HepG2 (cell line): ENCODE data around the gene SEC62. TPM values are rescaled to one million over a fixed set of nuclear protein-coding genes. Genes with fewer than 3 reads are reported as not detected.

Experiments used
- ATAC-seq: fragments of 200-7000 bp; cut with Tn5 transposase; 3 replicates; pipeline ENCODE4 v1.9.1; 2020; ENCODE audit warnings: mild to moderate bottlenecking, moderate library complexity
- BruUV-seq: library from RNA; stranded (reverse); fragments of 400-500 nt; replicated peaks from 2 replicates; lab custom pipeline; 2021; lab: Mats Ljungman, UMichigan
- CTCF ChIA-PET: fragments of 300-600 bp; formaldehyde crosslinking; extraction: SDS; loops from one replicate; lab custom pipeline; 2021; ENCODE audit warnings: low total read pairs, inconsistent platforms, low intra/inter-chr PET ratio; lab: Yijun Ruan, JAX
- POLR2A ChIA-PET: fragments of 350-600 bp; sonication (Branson Sonifier 250); formaldehyde crosslinking; loops from one replicate; lab custom pipeline; 2020; ENCODE audit warnings: antibody characterized with exemption, inconsistent platforms; lab: Yijun Ruan, JAX
- DNase-seq: peaks from one replicate; pipeline ENCODE4 v3.0.0-alpha.2; 2015; ENCODE audit warnings: low spot score
- FAIRE-seq: peaks from 3 replicates; lab custom pipeline; 2011; peaks lifted over from hg19 to GRCh38; lab: Jason Lieb, UNC
- H2AFZ ChIP-seq: one replicate; pipeline ENCODE4 v1.6.1; 2011; ENCODE audit warnings: low read length, inconsistent platforms
- H3K27ac ChIP-seq: fragments of 300-600 bp; 3 replicates; pipeline ENCODE4 v1.8.0; 2011; ENCODE audit warnings: mixed run types, mild to moderate bottlenecking, mixed read lengths, low read length, inconsistent platforms; ENCODE audit not compliant: insufficient read depth; ENCODE audit errors: extremely low read length
- H3K27me3 ChIP-seq, 2 experiments: fragments of 200-600 bp in 1 of 2; 2 replicates in 1 of 2; 3 replicates in 1 of 2; pipeline versions ENCODE4 v1.6.0 to v1.8.0; 2011; ENCODE audit warnings: low read length in 2 of 2, mild to moderate bottlenecking in 2 of 2, moderate library complexity in 2 of 2, inconsistent platforms in 1 of 2; ENCODE audit not compliant: insufficient read depth in 2 of 2, control insufficient read depth in 1 of 2
- H3K36me3 ChIP-seq, 2 experiments: fragments of 200-600 bp in 1 of 2; replicated peaks in 1 of 2; 2 replicates in 1 of 2; 3 replicates in 1 of 2; pipeline versions ENCODE4 v1.5.1 to v1.8.0; 2011; ENCODE audit warnings: low read length in 2 of 2, inconsistent platforms in 1 of 2; ENCODE audit not compliant: insufficient read depth in 2 of 2, control insufficient read depth in 1 of 2
- H3K4me1 ChIP-seq: 2 replicates; pipeline ENCODE4 v1.5.1; 2012; ENCODE audit warnings: low read length, inconsistent platforms; ENCODE audit not compliant: insufficient read depth
- H3K4me2 ChIP-seq: 2 replicates; pipeline ENCODE4 v1.6.0; 2011; ENCODE audit warnings: low read depth, low read length, inconsistent platforms
- H3K4me3 ChIP-seq, 3 experiments: fragments of 200-600 bp in 1 of 3; sonication (generic), shearing (Covaris generic) in 1 of 3; replicated peaks in 1 of 3; 2 replicates each; pipeline ENCODE4 v1.5.1; 2011 to 2016; ENCODE audit warnings: low read length in 3 of 3, inconsistent platforms in 2 of 3, low read depth in 2 of 3, mild to moderate bottlenecking in 2 of 3, control low read depth in 1 of 3, mixed read lengths in 1 of 3; ENCODE audit not compliant: insufficient read depth in 1 of 3
- H3K79me2 ChIP-seq: one replicate; pipeline ENCODE4 v1.6.1; 2011; ENCODE audit warnings: low read length, inconsistent platforms; ENCODE audit not compliant: insufficient read depth
- H3K9ac ChIP-seq: 2 replicates; pipeline ENCODE4 v1.6.0; 2011; ENCODE audit warnings: mild to moderate bottlenecking, low read depth, low read length, inconsistent platforms; ENCODE audit not compliant: insufficient read depth
- H3K9me3 ChIP-seq: 2 replicates; pipeline ENCODE4 v1.5.1; 2012; ENCODE audit warnings: mild to moderate bottlenecking, low read length
- H4K20me1 ChIP-seq: 2 replicates; pipeline ENCODE4 v1.6.0; 2011; ENCODE audit warnings: inconsistent platforms, mild to moderate bottlenecking, low read length, moderate library complexity; ENCODE audit not compliant: insufficient read depth
- ERF ChIP-seq: IDR thresholded peaks from 2 replicates; pipeline ENCODE4 v1.6.1; 2018; ENCODE audit warnings: missing biosample characterization, missing genetic modification reagents
- FIP1L1 ChIP-seq: fragments of 200-400 bp; formaldehyde crosslinking; IDR thresholded peaks from 2 replicates; pipeline ENCODE4 v1.6.1; 2018; ENCODE audit warnings: low read depth, mild to moderate bottlenecking, low read length, moderate library complexity, borderline replicate concordance; ENCODE audit not compliant: insufficient read depth
- FOXP4 ChIP-seq: sonication (generic); formaldehyde crosslinking; IDR thresholded peaks from 2 replicates; pipeline ENCODE4 v1.4.0; 2020; ENCODE audit warnings: missing genetic modification reagents
- GATAD1 ChIP-seq: IDR thresholded peaks from 2 replicates; pipeline ENCODE4 v1.6.1; 2016; ENCODE audit warnings: missing genetic modification reagents, missing compliant biosample characterization
- GATAD2A ChIP-seq: IDR thresholded peaks from 2 replicates; pipeline ENCODE4 v1.6.1; 2016
- NFATC3 ChIP-seq: sonication (generic); formaldehyde crosslinking; IDR thresholded peaks from 2 replicates; pipeline ENCODE4 v1.5.1; 2020; ENCODE audit warnings: mild to moderate bottlenecking, missing genetic modification reagents
- ONECUT2 ChIP-seq: sonication (generic); formaldehyde crosslinking; IDR thresholded peaks from 2 replicates; pipeline ENCODE4 v1.4.0; 2020; ENCODE audit warnings: missing genetic modification reagents
- RBFOX2 ChIP-seq: fragments of 200-400 bp; formaldehyde crosslinking; IDR thresholded peaks from 2 replicates; pipeline ENCODE4 v1.6.1; 2017; ENCODE audit warnings: low read depth, mild to moderate bottlenecking, low read length
- THYN1 ChIP-seq: sonication (generic); formaldehyde crosslinking; IDR thresholded peaks from 2 replicates; pipeline ENCODE4 v1.8.1; 2023; ENCODE audit warnings: low read depth, mild to moderate bottlenecking, moderate library complexity, missing genetic modification reagents, borderline replicate concordance
- ZBED4 ChIP-seq: sonication (generic); formaldehyde crosslinking; IDR thresholded peaks from 2 replicates; pipeline ENCODE4 v1.4.0; 2020; ENCODE audit warnings: missing genetic modification reagents, borderline replicate concordance
- ZC3H4 ChIP-seq: sonication (generic); formaldehyde crosslinking; IDR thresholded peaks from 2 replicates; pipeline ENCODE4 v1.4.0; 2020; ENCODE audit warnings: missing genetic modification reagents, borderline replicate concordance
- ZFP41 ChIP-seq: sonication (generic); formaldehyde crosslinking; IDR thresholded peaks from 2 replicates; pipeline ENCODE4 v1.4.0; 2020; ENCODE audit warnings: mild to moderate bottlenecking, missing genetic modification reagents, borderline replicate concordance
- ZNF235 ChIP-seq: sonication (generic); formaldehyde crosslinking; IDR thresholded peaks from 2 replicates; pipeline ENCODE4 v1.8.1; 2023; ENCODE audit warnings: mild to moderate bottlenecking, missing genetic modification reagents, borderline replicate concordance
- ZNF512B ChIP-seq: sonication (generic); formaldehyde crosslinking; IDR thresholded peaks from 2 replicates; pipeline ENCODE4 v1.5.1; 2020; ENCODE audit warnings: missing genetic modification reagents, mild to moderate bottlenecking, borderline replicate concordance
- ZNF556 ChIP-seq: sonication (generic); formaldehyde crosslinking; IDR thresholded peaks from 2 replicates; pipeline ENCODE4 v1.4.0; 2020; ENCODE audit warnings: mild to moderate bottlenecking, missing genetic modification reagents, borderline replicate concordance
- ZNF629 ChIP-seq: sonication (generic); formaldehyde crosslinking; conservative IDR thresholded peaks from 2 replicates; pipeline ENCODE4 v1.5.0; 2020; ENCODE audit warnings: missing genetic modification reagents
- ZNF709 ChIP-seq: sonication (generic); formaldehyde crosslinking; IDR thresholded peaks from 2 replicates; pipeline ENCODE4 v1.5.0; 2020; ENCODE audit warnings: mild to moderate bottlenecking, missing genetic modification reagents
- WGBS: methylation state at CpG from one replicate; pipeline ENCODE4 v1.1.6; 2017; ENCODE audit warnings: low lambda C conversion rate; 5-methylcytosine and 5-hydroxymethylcytosine counted together
- in situ Hi-C: cut with HindIII; loops from 2 replicates; pipeline ENCODE4 v1.10.0; 2017; ENCODE audit warnings: low pct_unique_long_range_greater_than_20kb; ENCODE audit not compliant: extremely low pct_ligation_motif_present
- intact Hi-C: fragments of 100-400 bp; cut with micrococcal nuclease; formaldehyde crosslinking; loops from one replicate; pipeline ENCODE4 v1.10.0; 2022; ENCODE audit not compliant: unreplicated experiment
- polyA plus RNA-seq, 8 experiments: library from polyadenylated mRNA; depleted of rRNA in 3 of 8; stranded (reverse) in 7 of 8; unstranded in 1 of 8; fragments of >200 nt; fragmentation: Illumina TruSeq in 4 of 8; extraction: Trizol in 4 of 8; gene quantifications; 2 replicates each; pipeline versions ENCODE4 v1.2.1 to v1.2.3, GENCODE V29; 2011 to 2016; ENCODE audit warnings: low read depth in 4 of 8, missing spikeins in 1 of 8, mixed read lengths in 1 of 8; ENCODE audit not compliant: insufficient read depth in 1 of 8
- total RNA-seq, 5 experiments: library from RNA; depleted of rRNA; stranded (reverse); fragments of >200 nt; fragmentation: Illumina TruSeq; extraction: Trizol; gene quantifications; 2 replicates each; pipeline ENCODE4 v1.2.3, GENCODE V29; 2016; ENCODE audit warnings: low read depth in 1 of 5

SEC62 gene
- total and polyA plus RNA-seq, 2 of the 13 experiments (the other 11 are each of a cell fraction or from before 2014, with no cell fraction given), result 54.0 to 68.7 TPM

- H3K4me2 ChIP-seq, result peak overlapping the region; percentile 19
- TF ChIP-seq ONECUT2 (CRISPR knock-in tag) (no peak), ERF (CRISPR knock-in tag) (peak; percentile 57; the same call in 1 of the 2 replicates), ZNF629 (CRISPR knock-in tag) (no peak), RBFOX2 (no peak), GATAD1 (CRISPR knock-in tag) (peak; percentile 50), THYN1 (no peak), NFATC3 (CRISPR knock-in tag) (no peak), ZNF512B (CRISPR knock-in tag) (no peak), FIP1L1 (no peak), ZNF235 (no peak), ZBED4 (CRISPR knock-in tag) (no peak), ZC3H4 (CRISPR knock-in tag) (no peak), ZFP41 (CRISPR knock-in tag) (no peak), FOXP4 (CRISPR knock-in tag) (peak; percentile 75), GATAD2A (CRISPR knock-in tag) (peak; percentile 90), ZNF709 (CRISPR knock-in tag) (no peak), ZNF556 (CRISPR knock-in tag) (no peak; the same call in 1 of the 2 replicates)
These were observed 37.3 kb downstream of the SEC62 start for GRCh38 chr3:170003881-170004356.

More at GRCh38 chr3:170003881-170004356, 37.3 kb downstream of the SEC62 start:
- Histone ChIP-seq H3K79me2 (no peaks in the 10 kb centered on the region), H3K9me3 (no peaks in the 10 kb centered on the region), H3K27ac (peak overlapping the region; percentile 66), H3K4me3 (no peak overlapping the region), H3K36me3 (no peaks in the 10 kb centered on the region), H3K27me3 (no peaks in the 10 kb centered on the region), H3K9ac (peak overlapping the region; percentile 25; the same call in 1 of the 2 replicates), H3K4me1 (peaks cover 60% of the 10 kb centered on the region), H4K20me1 (no peaks in the 10 kb centered on the region), H2AFZ (no peak overlapping the region)
- intact Hi-C loops, result loop anchor here (1.0 kb wide), 1 partner anchor 15 kb away; no protein-coding TSS in a partner anchor
- CTCF ChIA-PET, result no interaction called here
- POLR2A ChIA-PET, result interaction anchor here (1.6 kb wide), 1 partner anchor 12 kb away, joined by 4 read pairs; no protein-coding TSS in a partner anchor
- in situ Hi-C loops, result no loop called here
- peak; percentile 91 for DNase-seq
- WGBS, result 21% methylated on average over 2 of the region's 2 CpGs
- peak; percentile 94 for FAIRE-seq
- BruUV-seq, result no TSS peak
- peak; percentile 89 for ATAC-seq
